ENCODE data around the gene AATK. TPM values are rescaled to one million over a fixed set of nuclear protein-coding genes. Genes with fewer than 3 reads are reported as not detected.
A peak's percentile ranks its signal among the peaks of the same experiment; 100 is the strongest.

AATK gene
- total RNA-seq, 1 donor from 2014 or later, result 72.5 TPM

- Histone ChIP-seq H3K9me3 (no peaks in the 10 kb centered on the region), H3K27me3 (no peaks in the 10 kb centered on the region), H3K4me3 (peak overlapping the region; percentile 16), H3K27ac (peak overlapping the region; percentile 36), H3K36me3 (peaks cover 8% of the 10 kb centered on the region), H3K4me1 (no peaks in the 10 kb centered on the region)
- intact Hi-C loops (cut with DNase I), result no loop called here
- ATAC-seq, result peak; percentile 61
- TF ChIP-seq CTCF (IDR thresholded peaks at IDR 0.05), result no peak
- DNase-seq, result peak; percentile 88
Measured at GRCh38 chr17:81119223-81120148, 46.5 kb downstream of the AATK start.

DNA sequence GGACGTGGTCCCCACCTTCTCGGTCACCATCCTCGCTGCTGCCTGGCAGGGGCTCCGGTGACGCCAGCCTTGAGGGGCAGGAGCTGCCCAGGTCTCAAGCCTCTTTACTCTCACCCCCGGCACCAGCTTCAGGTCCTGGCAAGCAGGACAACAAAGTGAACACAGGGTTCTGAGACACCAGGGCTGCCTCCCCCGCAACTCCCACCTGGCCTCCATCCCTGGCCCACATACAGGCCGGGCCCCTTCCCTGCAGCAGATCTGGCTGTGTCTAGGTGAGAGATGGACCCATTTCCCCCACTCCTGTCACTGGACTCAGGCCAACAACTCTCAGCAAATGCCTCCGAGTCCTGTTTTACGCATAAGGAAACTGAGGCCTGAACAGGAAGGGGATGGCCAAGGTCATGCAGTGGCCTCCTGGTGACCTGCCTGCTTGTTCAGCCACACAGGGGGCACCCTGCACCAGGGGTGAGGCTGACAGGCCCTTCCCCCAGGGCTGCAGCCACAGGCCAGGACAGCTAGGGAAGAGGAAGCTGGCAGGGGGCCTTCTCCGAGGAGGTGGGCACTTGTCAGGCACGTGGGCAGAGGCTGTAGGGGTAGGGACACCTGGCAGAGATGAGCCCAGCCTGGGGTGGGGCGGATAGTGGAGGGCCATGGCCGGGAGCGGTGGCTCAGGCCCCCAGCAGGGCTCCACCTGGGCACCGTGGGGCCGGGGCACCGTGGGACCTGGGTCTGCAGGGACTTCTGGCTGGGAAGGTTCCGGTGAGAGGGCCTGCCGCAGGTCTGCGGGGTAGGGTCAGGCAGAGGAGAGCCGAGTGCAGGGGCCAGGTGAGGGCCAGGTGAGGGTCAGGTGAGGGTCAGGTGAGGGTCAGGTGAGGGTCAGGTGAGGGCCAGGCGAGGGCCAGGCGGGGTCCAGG lies 47.5 kb downstream of the AATK start:
- Histone ChIP-seq H3K36me3 (peaks cover 8% of the 10 kb centered on the region), H3K9me3 (no peaks in the 10 kb centered on the region), H3K27ac (no peak overlapping the region), H3K4me1 (no peaks in the 10 kb centered on the region), H3K27me3 (no peaks in the 10 kb centered on the region), H3K4me3 (no peak overlapping the region)
- DNase-seq (no peak), ATAC-seq (peak; percentile 0)
- intact Hi-C loops (cut with DNase I), result no loop called here
- no peak for TF ChIP-seq CTCF (IDR thresholded peaks at IDR 0.05)

DNA sequence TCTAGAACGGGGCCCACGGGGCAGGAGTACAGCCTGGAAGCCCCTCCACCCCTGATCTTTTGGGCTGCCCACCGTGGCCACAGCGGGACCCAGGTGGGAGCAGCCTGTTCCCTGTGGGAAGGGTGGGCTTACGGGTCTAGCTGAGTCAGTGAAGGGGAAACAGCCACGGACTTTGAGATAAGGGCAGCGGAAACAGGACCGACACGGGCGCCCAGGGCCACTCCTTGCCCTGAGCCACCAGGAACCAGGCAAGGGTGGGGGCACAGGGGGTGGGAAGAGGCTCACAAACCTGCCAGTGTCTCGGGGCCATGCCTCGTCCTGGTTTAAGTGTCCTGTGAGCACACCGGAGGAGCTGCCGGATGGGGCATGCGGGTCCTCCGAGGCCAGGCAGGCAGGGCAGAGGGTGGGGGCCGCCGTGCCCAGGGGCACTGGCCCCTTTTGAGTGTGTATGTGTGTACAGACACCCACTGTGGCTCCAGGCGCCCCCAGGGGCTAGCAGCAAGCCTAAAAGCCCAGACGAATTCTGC lies 48.3 kb downstream of the AATK start:
- Histone ChIP-seq H3K36me3 (peaks cover 8% of the 10 kb centered on the region), H3K27ac (no peak overlapping the region)
- DNase-seq, result no peak

DNA sequence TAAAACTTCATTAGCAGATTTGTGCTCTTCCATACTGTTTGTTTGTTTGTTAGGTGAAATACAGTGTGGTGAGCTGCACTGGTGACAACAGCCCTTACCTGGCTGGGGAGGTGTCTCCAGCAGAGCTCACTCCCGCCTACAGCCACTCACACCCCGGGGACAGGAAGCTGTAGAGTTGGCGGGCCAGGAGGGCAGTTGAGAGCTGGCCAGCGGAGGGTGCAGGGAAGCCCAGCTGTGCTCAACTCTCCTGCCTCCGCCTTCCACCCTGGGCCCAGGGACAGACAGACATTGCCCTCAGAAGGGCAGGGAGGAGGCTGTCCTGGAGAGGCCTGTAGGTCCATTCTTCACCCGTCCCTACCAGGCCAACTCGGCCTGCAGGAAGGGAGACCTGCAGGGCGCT lies 49.3 kb downstream of the AATK start:
- intact Hi-C loops (cut with DNase I), result no loop called here
- no peak for TF ChIP-seq CTCF (IDR thresholded peaks at IDR 0.05)
- peaks cover 8% of the 10 kb centered on the region for H3K36me3 ChIP-seq

More for the DNA sequence above, 48.3 kb downstream of the AATK start:
- TF ChIP-seq CTCF (IDR thresholded peaks at IDR 0.05), result no peak
- Histone ChIP-seq H3K9me3 (no peaks in the 10 kb centered on the region), H3K4me1 (no peaks in the 10 kb centered on the region), H3K4me3 (no peak overlapping the region), H3K27me3 (no peaks in the 10 kb centered on the region)
- ATAC-seq, result no peak
- intact Hi-C loops (cut with DNase I), result no loop called here

GRCh38 chr17:81115749-81116464 lies 50.1 kb downstream of the AATK start:
- H3K36me3 ChIP-seq, result peaks cover 8% of the 10 kb centered on the region

More for the DNA sequence above, 49.3 kb downstream of the AATK start:
- no peak for DNase-seq
- H3K4me1 ChIP-seq, result no peaks in the 10 kb centered on the region
- no peaks in the 10 kb centered on the region for H3K9me3 ChIP-seq
- ATAC-seq, result no peak
- no peaks in the 10 kb centered on the region for H3K27me3 ChIP-seq
- H3K27ac ChIP-seq, result no peak overlapping the region
- no peak overlapping the region for H3K4me3 ChIP-seq

More at GRCh38 chr17:81115749-81116464, 50.1 kb downstream of the AATK start:
- ATAC-seq (peak; percentile 2), DNase-seq (no peak)
- Histone ChIP-seq H3K4me3 (no peak overlapping the region), H3K27ac (no peak overlapping the region), H3K4me1 (no peaks in the 10 kb centered on the region), H3K9me3 (no peaks in the 10 kb centered on the region), H3K27me3 (no peaks in the 10 kb centered on the region)
- no peak for TF ChIP-seq CTCF (IDR thresholded peaks at IDR 0.05)
- intact Hi-C loops (cut with DNase I), result no loop called here
